ENCODE data around the gene CAB39.

Gene CAB39

DNA sequence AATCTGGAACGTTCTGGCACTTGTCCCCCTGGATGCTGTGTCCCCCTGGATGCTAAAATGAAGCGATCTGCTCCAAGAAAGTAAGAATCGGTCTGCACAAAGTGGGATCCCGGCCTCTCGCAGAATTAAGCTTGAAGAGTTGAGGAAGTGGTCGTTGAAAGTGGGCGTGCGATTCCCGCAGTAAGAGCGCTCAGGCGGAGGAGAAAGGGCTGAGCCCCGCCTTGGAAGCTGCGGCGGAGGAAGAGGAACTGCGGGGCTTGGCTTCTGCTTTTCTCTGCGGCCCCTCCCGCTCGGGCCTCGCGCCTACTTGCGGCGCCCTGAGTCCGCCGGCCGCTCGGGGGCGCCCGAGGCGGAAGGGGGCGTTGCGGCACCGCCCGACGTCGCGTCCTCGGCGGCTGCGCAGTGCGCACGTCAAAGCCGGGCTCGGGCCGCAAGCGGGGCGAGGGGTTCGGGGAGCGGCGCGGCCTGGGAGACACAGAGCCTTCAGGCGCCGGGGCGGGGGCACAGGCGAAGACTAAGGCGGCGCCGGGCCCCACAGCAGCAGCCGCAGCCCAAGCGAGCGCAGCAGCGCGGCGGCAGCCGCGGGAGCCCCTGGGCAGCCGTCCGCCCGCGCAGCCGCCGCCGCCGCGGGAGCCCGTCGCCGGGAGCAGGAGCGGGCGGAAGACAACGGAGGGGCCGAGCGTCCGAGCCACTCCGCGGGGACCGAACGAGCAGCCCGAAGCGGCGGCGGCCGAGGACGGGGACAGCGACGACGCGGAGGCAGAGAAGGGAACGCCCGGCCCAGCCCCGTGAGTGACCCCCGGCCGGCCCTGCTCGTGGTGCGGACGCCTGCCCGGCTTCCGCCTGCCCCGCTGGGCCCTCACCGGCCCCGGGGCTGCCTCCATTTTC lies at the start of gene CAB39:
Gene CAB39, plus strand, starts transcription at position 400 of the 888 bp plus-strand sequence. CDS start 47,160 bp downstream, outside the sequence.
- DNase-seq (ENCODE audit: low spot score) = peak; percentile 86

DNA sequence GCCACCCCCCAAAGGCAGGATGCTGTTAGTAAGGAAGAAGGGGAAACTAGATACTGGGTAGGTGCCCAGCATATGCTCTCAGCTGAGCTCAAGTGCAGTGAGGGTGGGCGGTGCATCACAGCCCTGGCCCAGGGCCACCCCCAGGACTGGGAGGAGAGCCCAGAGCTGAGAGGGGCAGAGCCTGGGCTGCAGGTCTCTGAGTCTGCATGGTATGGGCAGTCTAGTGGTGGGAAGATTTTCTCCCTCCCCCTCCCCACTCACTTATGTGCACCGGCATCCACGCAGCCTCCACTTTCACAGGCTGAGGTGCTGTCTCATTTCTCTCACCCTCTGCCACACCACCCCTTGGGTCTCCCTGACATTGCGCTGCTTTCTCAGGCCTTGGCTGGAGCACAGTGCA lies 48.5 kb upstream of the CAB39 start:
- DNase-seq (ENCODE audit: low spot score) = no peak

DNA sequence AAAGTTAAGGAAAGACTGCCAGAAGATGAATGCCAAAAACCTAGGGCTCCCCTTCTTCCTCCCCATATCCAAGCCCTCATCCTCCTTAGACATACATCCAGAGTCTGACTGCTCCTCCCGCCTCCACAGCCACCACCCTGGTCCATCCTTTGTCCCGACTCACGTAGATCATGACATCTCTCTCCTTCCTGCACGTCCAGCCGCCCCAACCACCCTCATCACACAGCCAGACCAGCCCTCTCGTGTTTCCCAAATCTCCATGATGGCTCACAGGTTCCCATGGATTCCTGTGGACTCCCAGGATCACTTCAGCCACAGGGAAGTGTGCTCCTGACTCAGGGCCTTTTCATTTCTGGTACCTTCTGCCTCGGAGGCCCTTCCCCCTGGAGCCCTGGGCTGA lies 47.8 kb upstream of the CAB39 start:
- no peak for DNase-seq (ENCODE audit: low spot score)

- no peak for DNase-seq (ENCODE audit: low spot score)
These were observed 47.4 kb upstream of the CAB39 start for GRCh38 chr2:230665263-230665691.

GRCh38 chr2:230666446-230666845 lies 46.2 kb upstream of the CAB39 start:
- no peak for DNase-seq (ENCODE audit: low spot score)

GRCh38 chr2:230666885-230667712 lies 45.5 kb upstream of the CAB39 start:
- no peak for DNase-seq (ENCODE audit: low spot score)

- DNase-seq (ENCODE audit: low spot score) = no peak
These were observed 44.3 kb upstream of the CAB39 start for GRCh38 chr2:230668184-230668938.

GRCh38 chr2:230668939-230669303 lies 43.7 kb upstream of the CAB39 start:
- DNase-seq (ENCODE audit: low spot score) = no peak

GRCh38 chr2:230669386-230669950 lies 43.2 kb upstream of the CAB39 start:
- DNase-seq (ENCODE audit: low spot score) = no peak

- no peak for DNase-seq (ENCODE audit: low spot score)
These were observed 41.5 kb upstream of the CAB39 start for GRCh38 chr2:230671117-230671516.

DNA sequence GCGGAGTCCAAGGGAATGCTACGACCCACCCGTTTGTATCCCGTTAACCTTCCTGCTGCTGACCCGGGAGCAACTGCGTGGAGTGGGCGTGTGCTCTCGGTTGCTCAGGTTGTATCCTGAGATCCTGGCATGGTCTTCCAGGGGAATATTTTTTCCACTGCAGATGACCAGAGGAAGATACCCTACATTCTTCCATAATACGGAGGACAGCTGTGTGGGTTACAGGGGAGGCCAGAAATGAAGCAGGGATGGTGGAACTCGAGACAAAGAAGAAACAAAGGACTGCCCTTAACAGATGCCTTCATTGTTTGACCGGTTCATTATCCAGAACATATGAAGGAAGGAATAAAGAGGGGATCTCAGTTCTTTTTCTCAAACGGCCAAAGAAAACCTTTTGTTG lies 39.8 kb upstream of the CAB39 start:
- DNase-seq (ENCODE audit: low spot score) = no peak

GRCh38 chr2:230674401-230674800 lies 38.2 kb upstream of the CAB39 start:
- no peak for DNase-seq (ENCODE audit: low spot score)

GRCh38 chr2:230674966-230675672 lies 37.5 kb upstream of the CAB39 start:
- DNase-seq (ENCODE audit: low spot score) = no peak

- no peak for DNase-seq (ENCODE audit: low spot score)
These were observed 36.1 kb upstream of the CAB39 start for GRCh38 chr2:230676546-230676945.

GRCh38 chr2:230677201-230677946 lies 35.3 kb upstream of the CAB39 start:
- DNase-seq (ENCODE audit: low spot score) = no peak

- no peak for DNase-seq (ENCODE audit: low spot score)
These were observed 34.6 kb upstream of the CAB39 start for GRCh38 chr2:230678018-230678417.

DNA sequence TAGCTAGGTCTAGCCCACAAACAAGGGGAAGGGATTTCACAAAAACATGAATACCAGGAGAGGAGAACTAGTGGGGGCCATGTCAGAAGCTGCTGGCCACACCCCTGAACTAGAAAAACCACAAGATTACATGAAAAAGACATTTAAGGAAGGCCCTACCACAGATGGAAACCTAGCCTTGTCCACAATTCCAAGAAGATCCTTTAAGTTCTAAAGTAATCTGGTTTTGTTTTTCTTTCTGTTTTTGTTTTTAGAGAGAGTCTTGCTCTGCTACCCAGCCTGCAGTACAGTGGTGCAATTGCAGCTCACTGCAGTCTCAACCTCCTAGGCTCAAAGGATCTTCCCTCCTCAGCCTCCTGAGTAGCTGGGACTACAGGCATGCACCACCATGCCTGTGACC lies 34.2 kb upstream of the CAB39 start:
- DNase-seq (ENCODE audit: low spot score) = no peak

DNA sequence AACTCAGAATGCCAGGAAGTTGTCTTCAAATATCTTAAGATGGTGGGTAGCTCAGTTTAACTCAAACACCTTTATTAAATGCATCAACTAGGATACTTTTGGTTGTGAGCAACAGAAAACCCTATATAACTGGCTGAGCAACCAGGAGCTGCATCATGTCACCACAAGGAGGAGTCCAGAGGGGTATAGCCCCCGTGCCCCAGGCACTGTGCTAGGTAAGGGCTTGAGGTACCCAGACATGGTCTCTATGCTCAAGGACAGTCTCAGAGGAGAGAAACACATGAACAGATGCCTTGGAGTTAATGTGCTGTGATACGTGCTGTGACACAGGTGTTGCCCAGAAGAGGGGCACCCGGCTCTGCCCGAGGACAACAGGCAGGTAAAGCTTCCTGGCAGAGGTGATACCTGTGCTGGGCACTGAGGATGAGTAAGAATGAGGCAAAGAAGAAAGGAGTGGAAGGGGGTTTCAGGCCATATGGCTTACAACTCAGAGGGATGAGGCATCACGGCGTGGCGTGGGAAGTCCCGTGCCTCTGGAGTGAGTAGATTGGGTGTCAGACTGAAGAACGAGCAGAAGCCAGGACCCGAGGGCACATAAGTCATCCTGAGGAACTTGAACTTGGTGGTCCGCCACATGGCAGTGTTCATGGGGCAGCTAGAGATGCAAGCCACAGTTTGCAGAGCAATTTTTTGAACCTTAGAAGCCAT lies 32.0 kb upstream of the CAB39 start:
- DNase-seq (ENCODE audit: low spot score) = no peak

DNA sequence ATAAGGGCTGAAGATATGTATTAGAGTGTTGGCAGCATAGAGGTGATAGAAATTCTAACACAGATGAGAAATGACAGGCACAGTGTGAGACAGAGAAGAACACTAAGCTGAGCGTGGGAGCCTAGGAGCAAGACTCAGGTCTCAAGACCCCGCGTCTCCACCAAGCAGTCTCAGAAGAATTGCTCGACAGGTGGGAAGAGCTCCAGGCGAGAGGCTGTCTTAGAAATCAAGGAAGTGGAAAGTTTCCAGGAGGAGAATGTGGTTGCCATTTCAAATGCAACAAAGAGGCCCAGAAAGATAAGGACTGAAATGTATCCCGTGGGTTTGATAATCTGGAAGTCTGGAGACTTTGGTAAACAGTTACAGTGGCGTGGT lies 31.5 kb upstream of the CAB39 start:
- no peak for DNase-seq (ENCODE audit: low spot score)

DNA sequence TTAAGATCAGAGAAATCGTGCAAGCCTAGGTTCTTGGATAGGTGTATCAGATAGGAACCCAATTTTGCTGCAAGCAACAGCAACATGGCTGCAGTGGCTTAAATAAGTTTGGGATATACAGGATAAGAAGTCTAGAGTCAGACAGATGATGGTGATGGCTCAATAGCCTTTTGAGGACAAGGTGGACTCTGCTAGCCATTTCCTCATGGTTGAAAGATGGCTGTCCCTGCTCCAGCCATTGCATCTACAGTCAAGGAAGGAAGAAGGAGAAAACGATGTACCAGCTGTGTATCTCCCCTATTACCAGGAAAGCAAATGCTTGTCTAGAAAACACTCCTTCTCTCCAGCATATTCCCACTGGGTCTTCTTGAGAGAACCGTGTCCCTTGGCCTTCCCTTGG lies 30.1 kb upstream of the CAB39 start:
- DNase-seq (ENCODE audit: low spot score) = no peak

Measured in kidney capillary endothelial cell (primary cell).